H1 (cell line): ENCODE data around the gene ACSL6. TPM values are rescaled to one million over a fixed set of nuclear protein-coding genes. Genes with fewer than 3 reads are reported as not detected.

Experiments
- CTCF ChIA-PET: fragments of 300-600 bp; sonication (Branson Sonifier 250); formaldehyde crosslinking; loops from one replicate; lab custom pipeline; 2021; ENCODE audit not compliant: partially characterized antibody; lab: Charles Lee
- POLR2A ChIA-PET: fragments of 300-600 bp; sonication (Branson Sonifier 250); formaldehyde crosslinking; loops from one replicate; lab custom pipeline; 2021; ENCODE audit warnings: inconsistent platforms; ENCODE audit not compliant: partially characterized antibody; lab: Charles Lee
- DNase-seq, 2 experiments: peaks; one replicate each; pipeline versions ENCODE4 v3.0.0 to v3.0.0-alpha.2; 2010 to 2022; ENCODE audit warnings: low spot score in 2 of 2, low read depth in 1 of 2, mixed read lengths in 1 of 2
- FAIRE-seq: peaks from 2 replicates; lab custom pipeline; 2011; peaks lifted over from hg19 to GRCh38; lab: Jason Lieb, UNC
- H2AFZ ChIP-seq: 2 replicates; pipeline ENCODE4 v1.8.1; 2012; ENCODE audit warnings: low read length, inconsistent platforms
- H2AK5ac ChIP-seq: 2 replicates; pipeline ENCODE4 v1.6.1; 2013; ENCODE audit warnings: low read depth, low read length
- H2BK120ac ChIP-seq: replicated peaks from 2 replicates; pipeline ENCODE3; 2013; ENCODE audit warnings: low read depth, low read length, inconsistent platforms
- H2BK12ac ChIP-seq: 2 replicates; pipeline ENCODE4 v1.6.1; 2013; ENCODE audit warnings: low read depth, low read length
- H2BK15ac ChIP-seq: 2 replicates; pipeline ENCODE4 v1.6.1; 2013; ENCODE audit warnings: low read length
- H2BK20ac ChIP-seq: 2 replicates; pipeline ENCODE4 v1.6.1; 2013; ENCODE audit warnings: low read length
- H2BK5ac ChIP-seq: 2 replicates; pipeline ENCODE4 v1.6.1; 2013; ENCODE audit warnings: low read depth, low read length
- H3K14ac ChIP-seq: 2 replicates; pipeline ENCODE4 v1.6.1; 2013; ENCODE audit warnings: inconsistent platforms; ENCODE audit not compliant: insufficient read length
- H3K18ac ChIP-seq: 2 replicates; pipeline ENCODE4 v1.6.1; 2013; ENCODE audit warnings: low read length; ENCODE audit errors: extremely low read depth
- H3K23ac ChIP-seq: 2 replicates; pipeline ENCODE4 v1.6.1; 2013; ENCODE audit warnings: inconsistent platforms; ENCODE audit not compliant: insufficient read length
- H3K23me2 ChIP-seq: 2 replicates; pipeline ENCODE4 v1.6.1; 2013; ENCODE audit warnings: low read depth, low read length
- H3K27ac ChIP-seq: 2 replicates; pipeline ENCODE4 v1.6.1; 2011; ENCODE audit warnings: low read depth, low read length, inconsistent platforms
- H3K27me3 ChIP-seq, 4 experiments: replicated peaks in 1 of 4; 1 replicate in 1 of 4; 2 replicates in 3 of 4; pipeline versions ENCODE4 v1.6.1 to v1.8.1; 2011 to 2013; ENCODE audit warnings: low read length in 3 of 4, mild to moderate bottlenecking in 3 of 4, inconsistent platforms in 2 of 4, mixed read lengths in 2 of 4, moderate library complexity in 1 of 4; ENCODE audit not compliant: control insufficient read depth in 3 of 4, insufficient read depth in 3 of 4; ENCODE audit errors: extremely low read depth in 1 of 4
- H3K36me3 ChIP-seq, 4 experiments: 2 replicates each; pipeline versions ENCODE4 v1.6.1 to v1.8.1; 2011 to 2013; ENCODE audit warnings: mild to moderate bottlenecking in 4 of 4, low read length in 3 of 4, moderate library complexity in 2 of 4, control low read depth in 1 of 4, inconsistent platforms in 1 of 4; ENCODE audit not compliant: insufficient read depth in 4 of 4, control insufficient read depth in 2 of 4
- H3K4ac ChIP-seq: replicated peaks from 2 replicates; pipeline ENCODE3; 2013; ENCODE audit warnings: low read length, low read depth, mixed read lengths, inconsistent platforms; ENCODE audit not compliant: insufficient read length
- H3K4me1 ChIP-seq, 4 experiments: replicated peaks in 1 of 4; 1 replicate in 1 of 4; 2 replicates in 3 of 4; pipeline versions ENCODE4 v1.6.1 to v1.8.1; 2011 to 2013; ENCODE audit warnings: low read length in 3 of 4, inconsistent platforms in 2 of 4, mixed read lengths in 1 of 4; ENCODE audit not compliant: insufficient read depth in 4 of 4, control insufficient read depth in 3 of 4
- H3K4me2 ChIP-seq, 2 experiments: 2 replicates each; pipeline versions ENCODE4 v1.6.1 to v1.8.1; 2011 to 2013; ENCODE audit warnings: low read depth in 2 of 2, low read length in 2 of 2, control low read depth in 1 of 2, inconsistent platforms in 1 of 2, mild to moderate bottlenecking in 1 of 2; ENCODE audit not compliant: insufficient read depth in 1 of 2
- H3K4me3 ChIP-seq, 4 experiments: fragments of 200-600, 300-600 bp in 1 of 4; sonication (generic), shearing (Covaris generic), sonication (Bioruptor Twin) in 1 of 4; 2 replicates each; pipeline versions ENCODE4 v1.5.1 to v1.8.1; 2011 to 2016; ENCODE audit warnings: low read length in 4 of 4, low read depth in 3 of 4, control low read depth in 2 of 4, inconsistent platforms in 2 of 4, mild to moderate bottlenecking in 2 of 4, mixed read lengths in 1 of 4, moderate library complexity in 1 of 4; ENCODE audit not compliant: insufficient read depth in 2 of 4; ENCODE audit errors: extremely low read depth in 1 of 4
- H3K56ac ChIP-seq: replicated peaks from 2 replicates; pipeline ENCODE3; 2013; ENCODE audit warnings: low read depth, mild to moderate bottlenecking, mixed read lengths, low read length, inconsistent platforms; ENCODE audit not compliant: insufficient read length
- H3K79me1 ChIP-seq: 2 replicates; pipeline ENCODE4 v1.6.1; 2013; ENCODE audit warnings: low read depth, low read length, control low read depth
- H3K79me2 ChIP-seq, 2 experiments: 2 replicates each; pipeline versions ENCODE4 v1.6.1 to v1.8.1; 2012 to 2013; ENCODE audit warnings: low read length in 2 of 2, mild to moderate bottlenecking in 2 of 2, inconsistent platforms in 1 of 2; ENCODE audit not compliant: insufficient read depth in 2 of 2, control insufficient read depth in 1 of 2
- H3K9ac ChIP-seq, 4 experiments: replicated peaks in 1 of 4; 1 replicate in 1 of 4; 2 replicates in 3 of 4; pipeline versions ENCODE4 v1.6.1 to v1.8.1; 2011 to 2013; ENCODE audit warnings: low read depth in 3 of 4, low read length in 3 of 4, control low read depth in 2 of 4, mild to moderate bottlenecking in 2 of 4, moderate library complexity in 2 of 4, inconsistent platforms in 1 of 4; ENCODE audit errors: extremely low read depth in 1 of 4
- H3K9me3 ChIP-seq, 2 experiments: 2 replicates each; pipeline versions ENCODE4 v1.6.1 to v1.8.1; 2012 to 2013; ENCODE audit warnings: mild to moderate bottlenecking in 2 of 2, moderate library complexity in 2 of 2, control low read depth in 1 of 2, inconsistent platforms in 1 of 2, low read depth in 1 of 2, low read length in 1 of 2, mixed read lengths in 1 of 2; ENCODE audit not compliant: insufficient read depth in 2 of 2
- H4K20me1 ChIP-seq, 2 experiments: replicated peaks in 1 of 2; 2 replicates each; pipeline versions ENCODE3 to v1.8.1; 2011 to 2013; ENCODE audit warnings: inconsistent platforms in 2 of 2, low read length in 2 of 2, mild to moderate bottlenecking in 1 of 2; ENCODE audit not compliant: insufficient read depth in 2 of 2, control insufficient read depth in 1 of 2
- H4K5ac ChIP-seq: 2 replicates; pipeline ENCODE4 v1.6.1; 2013; ENCODE audit warnings: low read length, low read depth, mixed read lengths, inconsistent platforms; ENCODE audit not compliant: insufficient read length
- H4K8ac ChIP-seq: 2 replicates; pipeline ENCODE4 v1.8.0; 2013; ENCODE audit warnings: mild to moderate bottlenecking, moderate library complexity, low read length, inconsistent platforms; ENCODE audit not compliant: insufficient read depth; ENCODE audit errors: extremely low read depth
- H4K91ac ChIP-seq: replicated peaks from 2 replicates; pipeline ENCODE3; 2013; ENCODE audit warnings: low read length, mixed read lengths, inconsistent platforms; ENCODE audit not compliant: insufficient read length
- NRF1 ChIP-seq: IDR thresholded peaks from 2 replicates; pipeline ENCODE4 v1.6.1; 2011; ENCODE audit warnings: mild to moderate bottlenecking, low read depth, low read length, improper control_type of control experiment
- RXRA ChIP-seq: IDR thresholded peaks from 2 replicates; pipeline ENCODE4 v1.6.1; 2011; ENCODE audit warnings: low read depth, mild to moderate bottlenecking, low read length, moderate library complexity; ENCODE audit not compliant: insufficient read depth
- WGBS, 2 experiments: shearing (Covaris generic) in 1 of 2; methylation state at CpG; one replicate each; pipeline versions ENCODE4 v1.1.6 to v1.1.7; 2013 to 2015; ENCODE audit warnings: low lambda C conversion rate in 2 of 2, mixed read lengths in 2 of 2, inconsistent platforms in 1 of 2, low coverage in 1 of 2, missing lambda C conversion rate in 1 of 2; ENCODE audit not compliant: insufficient replicate concordance in 2 of 2, insufficient coverage in 1 of 2, insufficient read length in 1 of 2; ENCODE audit errors: extremely low coverage in 1 of 2, missing lambda C conversion rate in 1 of 2; 5-methylcytosine and 5-hydroxymethylcytosine counted together
- polyA plus RNA-seq, 7 experiments: library from polyadenylated mRNA; depleted of rRNA in 3 of 7; stranded (reverse) in 5 of 7; unstranded in 2 of 7; fragments of >200 nt in 5 of 7; fragments of 200-250 nt in 2 of 7; gene quantifications; 1 replicate in 5 of 7; 2 replicates in 1 of 7; 4 replicates in 1 of 7; pipeline versions ENCODE4 v1.2.1 to v1.2.3, GENCODE V29; 2011 to 2013; ENCODE audit warnings: missing spikeins in 2 of 7, mixed read lengths in 2 of 7
- total RNA-seq: library from RNA; stranded (reverse); fragmentation: NEBNext Ultra II Directional; extraction: Animal tissue kit (Norgen Biotek cat#: 25700); gene quantifications from 2 replicates; pipeline ENCODE4 v1.2.1, GENCODE V29; 2021

ACSL6 gene
- total and polyA plus RNA-seq, 2 of the 8 experiments (the other 6 are each of a cell fraction or from before 2014, with no cell fraction given), result 2.3 to 2.4 TPM

DNA sequence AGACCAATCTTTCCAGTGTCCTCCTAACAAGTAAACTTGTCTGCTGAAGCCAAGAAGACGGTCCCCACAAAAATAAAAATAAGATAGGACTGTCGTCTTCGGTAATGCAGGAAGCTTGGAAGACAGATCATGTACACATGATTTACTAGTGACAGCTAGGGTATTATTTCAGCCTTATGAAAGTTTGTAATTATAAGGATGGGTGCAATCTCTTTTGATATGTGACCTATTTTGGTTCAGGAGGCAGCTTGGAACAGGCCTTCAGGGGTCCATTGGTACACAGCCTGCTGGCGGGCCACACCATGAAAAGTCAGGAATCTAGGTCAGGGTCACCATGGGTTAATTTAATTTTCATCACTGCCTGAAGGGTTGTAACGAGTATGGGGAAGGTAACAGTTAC lies 52.3 kb downstream of the ACSL6 start:
- Histone ChIP-seq H3K9ac (no peak overlapping the region), H3K23ac (no peak overlapping the region), H4K91ac (no peak overlapping the region), H2BK15ac (no peak overlapping the region), H2BK120ac (no peak overlapping the region), H3K27me3 (no peaks in the 10 kb centered on the region), H2AK5ac (no peak overlapping the region), H3K36me3 (no peaks in the 10 kb centered on the region), H2BK20ac (no peak overlapping the region), H3K4me1 (no peaks in the 10 kb centered on the region), H3K4me3 (no peak overlapping the region), H3K18ac (no peak overlapping the region), H2AFZ (no peak overlapping the region), H3K27ac (no peak overlapping the region), H3K4me2 (no peak overlapping the region), H3K79me1 (no peaks in the 10 kb centered on the region), H3K23me2 (no peaks in the 10 kb centered on the region), H2BK5ac (no peak overlapping the region), H2BK12ac (no peak overlapping the region), H4K8ac (no peak overlapping the region), H3K79me2 (no peaks in the 10 kb centered on the region), H3K14ac (no peak overlapping the region), H4K20me1 (no peaks in the 10 kb centered on the region), H3K4ac (no peak overlapping the region), H3K9me3 (no peaks in the 10 kb centered on the region), H3K56ac (no peak overlapping the region), H4K5ac (no peak overlapping the region)
- ChIA-PET POLR2A (interaction anchor here (1.0 kb wide), 1 partner anchor 27 kb away, joined by 3 read pairs; no protein-coding TSS in a partner anchor), CTCF (interaction anchor here (1.2 kb wide), 1 partner anchor 49 kb away, joined by 4 read pairs; no protein-coding TSS in a partner anchor)
- FAIRE-seq (no peak), DNase-seq (no peak)
- WGBS, 2 experiments, result 92% methylated on average over 5 of the region's 5 CpGs; no CpG with 5 or more reads in 1 of the 2 experiments
- TF ChIP-seq RXRA (no peak), NRF1 (no peak)
